Parathyroid adenoma (tissue), 2 donors: Measurements from ENCODE around the gene TEX101.
A peak's percentile ranks its signal among the peaks of the same experiment; 100 is the strongest.

Source experiments
- H2AFZ ChIP-seq: fragments of 300-600 bp; sonication (generic); one replicate; pipeline ENCODE4 v1.7.0; 2017; ENCODE audit warnings: antibody characterized with exemption, mild to moderate bottlenecking
- H3K27ac ChIP-seq: fragments of 300-600 bp; sonication (generic); one replicate; pipeline ENCODE4 v1.7.0; 2017
- H3K27me3 ChIP-seq: fragments of 300-600 bp; sonication (generic); one replicate; pipeline ENCODE4 v1.7.0; 2017; ENCODE audit warnings: low read length; ENCODE audit not compliant: control insufficient read depth, insufficient read depth
- H3K36me3 ChIP-seq: fragments of 300-600 bp; sonication (generic); one replicate; pipeline ENCODE4 v1.7.0; 2017; ENCODE audit warnings: low read length; ENCODE audit not compliant: control insufficient read depth, insufficient read depth
- H3K4me1 ChIP-seq: fragments of 300-600 bp; sonication (generic); one replicate; pipeline ENCODE4 v1.7.0; 2017; ENCODE audit warnings: control low read depth
- H3K4me2 ChIP-seq: fragments of 300-600 bp; sonication (generic); one replicate; pipeline ENCODE4 v1.7.0; 2017; ENCODE audit warnings: low read length
- H3K4me3 ChIP-seq: fragments of 300-600 bp; sonication (generic); one replicate; pipeline ENCODE4 v1.7.0; 2017; ENCODE audit warnings: low read depth, low read length
- H3K79me2 ChIP-seq: fragments of 300-600 bp; sonication (generic); one replicate; pipeline ENCODE4 v1.7.0; 2017; ENCODE audit warnings: control low read depth
- H3K9ac ChIP-seq: fragments of 300-600 bp; sonication (generic); one replicate; pipeline ENCODE4 v1.7.0; 2017; ENCODE audit warnings: mild to moderate bottlenecking
- H3K9me3 ChIP-seq: fragments of 300-600 bp; sonication (generic); one replicate; pipeline ENCODE4 v1.7.0; 2017; ENCODE audit warnings: low read length; ENCODE audit not compliant: control insufficient read depth
- CTCF ChIP-seq: fragments of 300-600 bp; sonication (generic); IDR thresholded peaks from one replicate; pipeline ENCODE4 v1.7.0; 2017; ENCODE audit warnings: antibody characterized with exemption, mild to moderate bottlenecking
- donor health status: primary hyperparathyroidism.

Gene TEX101

GRCh38 chr19:43423779-43424178, 9.1 kb downstream of the TEX101 start:
- Histone ChIP-seq H3K4me3 (no peak overlapping the region), H3K27me3 (no peaks in the 10 kb centered on the region), H3K36me3 (no peaks in the 10 kb centered on the region), H3K79me2 (no peaks in the 10 kb centered on the region), H3K9me3 (no peaks in the 10 kb centered on the region), H3K9ac (no peak overlapping the region), H3K4me1 (no peaks in the 10 kb centered on the region), H2AFZ (no peak overlapping the region), H3K4me2 (no peak overlapping the region), H3K27ac (no peak overlapping the region)
- TF ChIP-seq CTCF: no peak

- no peak overlapping the region for H3K4me3 ChIP-seq
- no peak overlapping the region for H3K27ac ChIP-seq
These were observed 11.1 kb downstream of the TEX101 start for GRCh38 chr19:43425567-43426392.

GRCh38 chr19:43429395-43429794, 14.7 kb downstream of the TEX101 start:
- H3K4me2 ChIP-seq: no peak overlapping the region
- no peaks in the 10 kb centered on the region for H3K4me1 ChIP-seq
- no peak for TF ChIP-seq CTCF
- no peak overlapping the region for H3K9ac ChIP-seq
- no peaks in the 10 kb centered on the region for H3K79me2 ChIP-seq
- no peaks in the 10 kb centered on the region for H3K9me3 ChIP-seq
- no peaks in the 10 kb centered on the region for H3K36me3 ChIP-seq
- no peak overlapping the region for H2AFZ ChIP-seq
- no peak overlapping the region for H3K4me3 ChIP-seq
- no peaks in the 10 kb centered on the region for H3K27me3 ChIP-seq
- no peak overlapping the region for H3K27ac ChIP-seq

More at GRCh38 chr19:43425567-43426392, 11.1 kb downstream of the TEX101 start:
- H3K9me3 ChIP-seq: no peaks in the 10 kb centered on the region
- no peaks in the 10 kb centered on the region for H3K79me2 ChIP-seq
- H3K36me3 ChIP-seq: no peaks in the 10 kb centered on the region
- no peaks in the 10 kb centered on the region for H3K27me3 ChIP-seq
- peak overlapping the region; percentile 2 for H2AFZ ChIP-seq
- TF ChIP-seq CTCF: peak; percentile 17
- no peaks in the 10 kb centered on the region for H3K4me1 ChIP-seq
- H3K9ac ChIP-seq: no peak overlapping the region
- H3K4me2 ChIP-seq: no peak overlapping the region

GRCh38 chr19:43430142-43430710, 15.5 kb downstream of the TEX101 start:
- Histone ChIP-seq H3K4me2 (no peak overlapping the region), H2AFZ (no peak overlapping the region), H3K9ac (no peak overlapping the region), H3K9me3 (no peaks in the 10 kb centered on the region), H3K4me3 (no peak overlapping the region), H3K27ac (no peak overlapping the region), H3K4me1 (no peaks in the 10 kb centered on the region), H3K79me2 (no peaks in the 10 kb centered on the region), H3K27me3 (no peaks in the 10 kb centered on the region), H3K36me3 (no peaks in the 10 kb centered on the region)
- TF ChIP-seq CTCF: no peak
